B cell (primary cell): ENCODE results near the gene WDR7. TPM values are rescaled to one million over a fixed set of nuclear protein-coding genes. Genes with fewer than 3 reads are reported as not detected.
A peak's percentile ranks its signal among the peaks of the same experiment; 100 is the strongest.

Source experiments
- ATAC-seq: fragments of 200-7000 bp; cut with Tn5 transposase; one replicate; pipeline ENCODE4 v1.10.0; 2021; ENCODE audit warnings: low read depth, mild to moderate bottlenecking, moderate number of reproducible peaks, moderate library complexity
- CTCF ChIA-PET: fragments of 350-600 bp; sonication (Branson Sonifier 250); formaldehyde crosslinking; loops from one replicate; lab custom pipeline; 2021; ENCODE audit warnings: antibody characterized with exemption, inconsistent platforms; lab: Charles Lee
- POLR2A ChIA-PET: fragments of 350-600 bp; sonication (Branson Sonifier 250); formaldehyde crosslinking; loops from one replicate; lab custom pipeline; 2021; ENCODE audit warnings: antibody characterized with exemption; lab: Charles Lee
- DNase-seq: peaks from one replicate; pipeline ENCODE4 v3.0.0; 2013
- H2AFZ ChIP-seq: 2 replicates; pipeline ENCODE4 v1.6.1; 2012; ENCODE audit warnings: mild to moderate bottlenecking, low read depth, low read length; ENCODE audit not compliant: insufficient read depth, poor library complexity, severe bottlenecking
- H3K27ac ChIP-seq, 2 donors: 1 replicate in 1 of 2; 2 replicates in 1 of 2; pipeline ENCODE4 v1.5.1; 2012 to 2013; ENCODE audit warnings: low read length in 2 of 2, mild to moderate bottlenecking in 2 of 2, moderate library complexity in 1 of 2
- H3K27me3 ChIP-seq, 4 experiments: fragments of 200-600 bp in 1 of 4; sonication (generic) in 1 of 4; replicated peaks in 1 of 4; 1 replicate in 2 of 4; 2 replicates in 2 of 4; pipeline versions ENCODE4 v1.6.1 to v1.7.0; 2013 to 2016; ENCODE audit warnings: low read length in 3 of 4, mild to moderate bottlenecking in 2 of 4, mixed read lengths in 1 of 4, moderate library complexity in 1 of 4; ENCODE audit not compliant: insufficient read depth in 4 of 4, control insufficient read depth in 3 of 4; ENCODE audit errors: control extremely low read depth in 1 of 4
- H3K36me3 ChIP-seq, 2 experiments: replicated peaks in 1 of 2; 1 replicate in 1 of 2; 2 replicates in 1 of 2; pipeline versions ENCODE4 v1.6.1 to v1.7.1; 2013; ENCODE audit warnings: low read length in 1 of 2; ENCODE audit not compliant: insufficient read depth in 2 of 2, control insufficient read depth in 1 of 2; ENCODE audit errors: control extremely low read depth in 1 of 2, extremely low read depth in 1 of 2
- H3K4me1 ChIP-seq, 2 donors: fragments of 200-600 bp in 1 of 2; sonication (generic) in 1 of 2; 1 replicate in 1 of 2; 2 replicates in 1 of 2; pipeline versions ENCODE4 v1.5.1 to v1.6.1; 2013 to 2017; ENCODE audit warnings: low read length in 2 of 2; ENCODE audit not compliant: control insufficient read depth in 2 of 2, insufficient read depth in 2 of 2
- H3K4me2 ChIP-seq: replicated peaks from 2 replicates; pipeline ENCODE3; 2012; ENCODE audit warnings: mild to moderate bottlenecking, low read depth, low read length; ENCODE audit not compliant: poor library complexity, severe bottlenecking
- H3K4me3 ChIP-seq, 5 experiments: fragments of 200-600 bp in 1 of 5; sonication (generic) in 1 of 5; 1 replicate in 3 of 5; 2 replicates in 2 of 5; pipeline versions ENCODE4 v1.5.1 to v1.7.0; 2011 to 2016; ENCODE audit warnings: low read length in 4 of 5, mild to moderate bottlenecking in 4 of 5, low read depth in 2 of 5, control low read depth in 1 of 5, moderate library complexity in 1 of 5; ENCODE audit not compliant: insufficient read depth in 1 of 5; ENCODE audit errors: control extremely low read depth in 1 of 5, extremely low read depth in 1 of 5
- H3K79me2 ChIP-seq: fragments of 200-600 bp; sonication (generic); one replicate; pipeline ENCODE4 v1.6.0; 2016; ENCODE audit warnings: low read length; ENCODE audit not compliant: control insufficient read depth, insufficient read depth
- H3K9ac ChIP-seq: fragments of 200-600 bp; sonication (generic); 2 replicates; pipeline ENCODE4 v1.6.1; 2017; ENCODE audit warnings: mild to moderate bottlenecking, low read length, moderate library complexity
- H3K9me3 ChIP-seq, 3 donors: one replicate each; pipeline versions ENCODE4 v1.6.1 to v1.7.1; 2013; ENCODE audit warnings: low read length in 2 of 3; ENCODE audit not compliant: control insufficient read depth in 2 of 3, insufficient read depth in 1 of 3; ENCODE audit errors: control extremely low read depth in 1 of 3
- H4K20me1 ChIP-seq: 2 replicates; pipeline ENCODE4 v1.6.0; 2012; ENCODE audit warnings: mild to moderate bottlenecking, low read length; ENCODE audit not compliant: insufficient read depth, control insufficient read depth, poor library complexity, severe bottlenecking
- H3K27ac Mint-ChIP-seq: one replicate; pipeline ENCODE4 v1.8.0; 2021; ENCODE audit warnings: mixed read lengths
- H3K27me3 Mint-ChIP-seq: one replicate; pipeline ENCODE4 v1.8.0; 2021; ENCODE audit warnings: mixed read lengths
- H3K4me1 Mint-ChIP-seq: one replicate; pipeline ENCODE4 v1.8.0; 2021; ENCODE audit warnings: mixed read lengths
- H3K4me3 Mint-ChIP-seq: one replicate; pipeline ENCODE4 v1.8.0; 2021; ENCODE audit warnings: mixed read lengths
- H3K9me3 Mint-ChIP-seq: one replicate; pipeline ENCODE4 v1.8.0; 2022; ENCODE audit warnings: mixed read lengths; ENCODE audit not compliant: insufficient read depth
- CTCF ChIP-seq: fragments of 200-600 bp; IDR thresholded peaks from one replicate; pipeline ENCODE4 v1.8.0; 2022; ENCODE audit warnings: antibody characterized with exemption, mild to moderate bottlenecking
- EZH2 ChIP-seq: IDR thresholded peaks from 2 replicates; pipeline ENCODE4 v1.6.1; 2012; ENCODE audit warnings: borderline replicate concordance, low read depth, mild to moderate bottlenecking, moderate library complexity, low read length; ENCODE audit not compliant: insufficient read depth, poor library complexity, severe bottlenecking
- WGBS: methylation state at CpG from one replicate; pipeline ENCODE4 v1.1.5; 2013; ENCODE audit warnings: missing lambda C conversion rate; ENCODE audit not compliant: insufficient coverage; 5-methylcytosine and 5-hydroxymethylcytosine counted together
- intact Hi-C: fragments of 100-400 bp; cut with micrococcal nuclease; formaldehyde crosslinking; loops from one replicate; pipeline ENCODE4 v1.10.0; 2022
- polyA plus RNA-seq: library from polyadenylated mRNA; depleted of rRNA; stranded (reverse); fragments of >200 nt; gene quantifications from 2 replicates; pipeline ENCODE4 v1.2.3, GENCODE V29; 2012
- total RNA-seq, 2 donors: library from RNA; stranded (reverse); fragments of 120-200 nt in 1 of 2; gene quantifications; 1 replicate in 1 of 2; 2 replicates in 1 of 2; pipeline versions ENCODE4 v1.2.3 to v1.2.4, GENCODE V29; 2013 to 2022

The WDR7 gene
- total and polyA plus RNA-seq, 2 donors (not counting 1 experiment from before 2014, with no cell fraction given), result 5.5 to 45.0 TPM

DNA sequence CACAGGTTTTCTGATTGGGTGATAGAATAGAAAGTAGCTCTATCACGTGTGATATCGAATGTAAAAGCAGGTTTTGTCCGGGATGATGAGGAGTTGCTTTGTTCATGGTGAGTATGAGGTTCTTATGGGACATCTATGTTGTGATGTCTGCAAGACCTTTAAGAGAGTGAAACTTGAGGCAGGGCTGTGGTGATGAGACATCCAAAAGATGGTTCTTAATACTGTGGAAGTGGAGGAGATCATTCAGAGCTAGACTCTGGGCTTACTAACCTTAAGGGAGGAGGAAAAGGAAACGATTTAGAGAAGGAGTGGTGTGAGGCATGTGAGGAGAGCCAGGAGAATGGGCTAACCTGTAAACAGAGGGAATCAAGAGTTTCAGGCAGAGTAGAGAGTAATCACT is 92.0 kb downstream of the WDR7 start:
- no peak overlapping the region for H3K27ac Mint-ChIP-seq
- ChIA-PET CTCF (interaction anchor here (0.6 kb wide), 1 partner anchor 819 kb away, joined by 3 read pairs; no protein-coding TSS in a partner anchor), POLR2A (no interaction called here)
- DNase-seq, result no peak
- 92% methylated on average over 4 of the region's 4 CpGs for WGBS
- Histone ChIP-seq H3K4me2 (no peak overlapping the region), H2AFZ (no peak overlapping the region), H3K79me2 (no peaks in the 10 kb centered on the region), H3K4me1 (peaks cover 11 to 15% of the 10 kb centered on the region in 2 donors), H3K4me3 (no peak overlapping the region), H3K27ac (no peak overlapping the region), H3K9ac (no peak overlapping the region), H3K27me3 (no peaks in the 10 kb centered on the region), H3K9me3 (no peaks in the 10 kb centered on the region), H4K20me1 (no peaks in the 10 kb centered on the region), H3K36me3 (peaks cover 0 to 6% of the 10 kb centered on the region in 2 experiments)
- no peaks in the 10 kb centered on the region for H3K9me3 Mint-ChIP-seq
- H3K4me1 Mint-ChIP-seq, result peaks cover 20% of the 10 kb centered on the region
- no peak overlapping the region for H3K4me3 Mint-ChIP-seq
- no peak for ATAC-seq
- H3K27me3 Mint-ChIP-seq, result no peaks in the 10 kb centered on the region
- intact Hi-C loops, result no loop called here
- TF ChIP-seq CTCF (no peak), EZH2 (no peak)

- peaks cover 4 to 7% of the 10 kb centered on the region in 2 experiments for H3K36me3 ChIP-seq
- H3K4me2 ChIP-seq, result peak overlapping the region; percentile 12
- H4K20me1 ChIP-seq, result no peaks in the 10 kb centered on the region
- Mint-ChIP-seq H3K9me3 (no peaks in the 10 kb centered on the region), H3K27ac (no peak overlapping the region), H3K4me1 (peaks cover 20% of the 10 kb centered on the region), H3K4me3 (no peak overlapping the region), H3K27me3 (no peaks in the 10 kb centered on the region)
- peak; percentile 11 for DNase-seq
- intact Hi-C loops, result no loop called here
- 83% methylated on average over 1 of the region's 1 CpG for WGBS
- ChIA-PET CTCF (interaction anchor here (0.6 to 2.3 kb wide), 5 partner anchors 44 to 1000 kb away, joined by 3 to 19 read pairs (median 3); no protein-coding TSS in a partner anchor), POLR2A (no interaction called here)
- no peak overlapping the region for H3K27ac ChIP-seq
- no peak overlapping the region for H3K4me3 ChIP-seq
- H3K79me2 ChIP-seq, result no peaks in the 10 kb centered on the region
- TF ChIP-seq CTCF, result no peak
- H3K9me3 ChIP-seq, result no peaks in the 10 kb centered on the region
- ATAC-seq, result no peak
- H3K4me1 ChIP-seq, result peaks cover 11 to 15% of the 10 kb centered on the region in 2 donors
- H3K9ac ChIP-seq, result no peak overlapping the region
- no peaks in the 10 kb centered on the region for H3K27me3 ChIP-seq
- no peak overlapping the region for H2AFZ ChIP-seq
Measured at GRCh38 chr18:56747032-56747658, 96.0 kb downstream of the WDR7 start.
